C4-2B (cell line): ENCODE results near the gene DHPS.

Experiments used
- H3K27ac ChIP-seq: fragments of 450-650 bp; 2 replicates; pipeline ENCODE4 v1.5.1; 2017
- CTCF ChIP-seq: fragments of 450-650 bp; conservative IDR thresholded peaks from 2 replicates; pipeline ENCODE4 v1.5.1; 2017; ENCODE audit warnings: mild to moderate bottlenecking
- ZFX ChIP-seq: fragments of 450-650 bp; IDR thresholded peaks from 2 replicates; pipeline ENCODE4 v1.6.1; 2017

Gene DHPS

DNA sequence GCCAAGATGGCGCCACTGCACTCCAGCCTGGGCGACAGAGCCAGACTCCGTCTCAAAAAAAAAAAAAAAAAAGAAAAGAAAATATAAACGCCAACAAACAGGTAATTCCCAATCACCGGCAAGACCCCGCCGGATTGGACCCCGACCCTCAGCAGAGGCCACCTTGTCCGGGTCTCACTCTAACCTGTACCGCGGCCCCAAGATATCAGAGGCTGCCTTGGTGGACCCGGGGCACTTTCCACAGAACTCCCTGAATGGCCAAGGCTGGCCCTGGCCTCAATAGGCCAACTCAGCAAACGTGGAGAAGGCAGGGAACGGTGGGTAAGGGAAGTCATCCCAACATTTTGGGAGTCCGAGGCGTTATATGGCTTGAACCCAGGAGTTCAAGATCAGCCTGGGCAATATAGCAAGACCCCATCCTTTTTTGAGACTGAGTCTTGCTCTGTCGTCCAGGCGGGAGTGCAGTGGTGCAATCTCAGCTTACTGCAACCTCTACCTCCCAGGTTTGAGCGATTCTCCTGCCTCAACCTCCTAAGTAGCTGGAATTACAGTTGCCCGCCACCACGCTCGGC, 43.0 kb downstream of the DHPS start:
- H3K27ac ChIP-seq, result no peak overlapping the region
- TF ChIP-seq CTCF (no peak), ZFX (no peak)

- TF ChIP-seq CTCF, result no peak
- no peak for TF ChIP-seq ZFX
- H3K27ac ChIP-seq, result no peak overlapping the region
Observed at GRCh38 chr19:12636631-12637030, 45.0 kb downstream of the DHPS start.

- TF ChIP-seq CTCF (no peak), ZFX (no peak)
- no peak overlapping the region for H3K27ac ChIP-seq
Observed at GRCh38 chr19:12629215-12629614, 52.5 kb downstream of the DHPS start.

DNA sequence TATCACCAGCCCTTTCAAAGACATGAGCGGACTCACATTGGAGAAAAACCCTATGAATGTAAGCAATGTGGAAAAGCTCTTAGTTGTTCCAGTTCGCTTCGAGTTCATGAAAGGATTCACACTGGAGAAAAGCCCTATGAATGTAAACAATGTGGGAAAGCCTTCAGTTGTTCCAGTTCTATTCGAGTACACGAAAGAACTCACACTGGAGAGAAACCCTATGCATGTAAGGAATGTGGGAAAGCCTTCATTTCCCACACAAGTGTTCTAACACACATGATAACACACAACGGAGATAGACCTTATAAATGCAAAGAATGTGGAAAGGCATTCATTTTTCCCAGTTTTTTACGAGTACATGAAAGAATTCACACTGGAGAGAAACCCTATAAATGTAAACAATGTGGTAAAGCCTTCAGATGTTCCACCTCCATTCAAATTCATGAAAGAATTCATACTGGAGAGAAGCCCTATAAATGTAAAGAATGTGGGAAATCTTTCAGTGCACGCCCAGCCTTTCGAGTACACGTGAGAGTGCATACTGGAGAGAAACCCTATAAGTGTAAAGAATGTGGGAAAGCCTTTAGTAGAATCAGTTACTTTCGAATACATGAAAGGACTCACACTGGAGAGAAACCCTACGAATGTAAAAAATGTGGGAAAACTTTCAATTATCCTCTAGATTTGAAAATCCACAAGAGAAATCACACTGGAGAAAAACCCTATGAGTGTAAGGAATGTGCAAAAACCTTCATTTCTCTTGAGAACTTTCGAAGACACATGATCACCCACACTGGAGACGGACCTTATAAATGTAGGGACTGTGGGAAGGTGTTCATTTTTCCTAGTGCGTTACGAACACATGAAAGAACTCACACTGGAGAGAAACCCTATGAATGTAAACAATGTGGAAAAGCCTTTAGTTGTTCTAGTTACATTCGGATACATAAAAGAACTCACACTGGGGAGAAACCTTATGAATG, 53.3 kb downstream of the DHPS start:
- TF ChIP-seq CTCF, result no peak
- no peak for TF ChIP-seq ZFX
- H3K27ac ChIP-seq, result no peak overlapping the region

GRCh38 chr19:12626958-12627357, 54.7 kb downstream of the DHPS start:
- H3K27ac ChIP-seq, result no peak overlapping the region

More at GRCh38 chr19:12626958-12627357, 54.7 kb downstream of the DHPS start:
- TF ChIP-seq ZFX, result no peak
- no peak for TF ChIP-seq CTCF
